SIG-M5 treated with dmso at 0.1 percent for 504 hours (cell line): ENCODE results near the gene SLC16A14.
"Not testable (repeated sequence)": the region's sequence is repeated elsewhere in the genome, so short reads cannot be mapped to it uniquely, and the experiment has no call there.

ENCODE experiments used
- DNase-seq: peaks from one replicate; lab custom pipeline; 2025; ENCODE audit not compliant: unreplicated experiment; lab: John Stamatoyannopoulos, UW

The SLC16A14 gene

DNA sequence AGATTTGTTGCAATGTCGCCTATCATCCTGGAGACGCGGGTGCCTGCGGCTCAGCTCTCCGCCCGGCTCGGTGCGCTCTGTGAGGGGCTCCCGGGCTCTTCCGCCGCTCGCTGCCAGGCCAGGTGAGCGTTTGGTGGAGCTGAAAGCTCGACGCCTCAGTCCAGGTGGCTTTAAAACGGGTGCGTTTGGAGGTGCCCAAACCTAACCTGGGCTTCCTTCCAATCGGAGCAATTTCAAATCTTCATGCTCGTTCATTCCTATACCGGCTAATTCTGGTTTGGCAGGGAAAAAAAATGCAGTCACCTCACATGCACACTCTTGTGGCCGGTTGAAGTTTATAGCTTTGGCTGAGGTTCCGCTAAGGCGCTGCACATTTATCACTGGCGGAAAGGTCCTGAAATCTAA lies at the start of gene SLC16A14:
Gene SLC16A14 (minus strand): TSS at position 274 of the 405 bp plus-strand sequence. CDS start 9,572 bp downstream, outside the sequence.
- DNase-seq: no peak

DNA sequence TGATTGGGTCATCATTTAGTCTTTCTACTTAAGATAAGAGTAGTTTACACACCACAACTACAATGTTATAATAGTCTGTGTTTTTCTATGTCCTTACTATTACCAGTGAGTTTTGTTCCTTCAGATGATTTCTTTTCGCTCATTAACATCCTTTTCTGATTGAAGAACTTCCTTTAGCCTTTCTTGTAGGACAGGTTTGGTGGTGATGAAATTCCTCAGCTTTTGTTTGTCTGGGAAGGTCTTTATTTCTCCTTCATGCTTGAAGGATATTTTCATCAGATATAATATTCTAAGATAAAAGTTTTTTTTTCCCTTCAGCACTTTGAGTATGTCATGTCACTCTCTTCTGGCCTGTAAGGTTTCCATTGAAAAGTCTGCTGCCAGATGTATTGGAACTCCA lies 38.0 kb upstream of the SLC16A14 start:
- no peak for DNase-seq

GRCh38 chr2:230101967-230102366 lies 33.2 kb upstream of the SLC16A14 start:
- DNase-seq: not testable (repeated sequence)

GRCh38 chr2:230097841-230098240 lies 29.1 kb upstream of the SLC16A14 start:
- no peak for DNase-seq

- DNase-seq: no peak
Observed at GRCh38 chr2:230097424-230097823, 28.7 kb upstream of the SLC16A14 start.

DNA sequence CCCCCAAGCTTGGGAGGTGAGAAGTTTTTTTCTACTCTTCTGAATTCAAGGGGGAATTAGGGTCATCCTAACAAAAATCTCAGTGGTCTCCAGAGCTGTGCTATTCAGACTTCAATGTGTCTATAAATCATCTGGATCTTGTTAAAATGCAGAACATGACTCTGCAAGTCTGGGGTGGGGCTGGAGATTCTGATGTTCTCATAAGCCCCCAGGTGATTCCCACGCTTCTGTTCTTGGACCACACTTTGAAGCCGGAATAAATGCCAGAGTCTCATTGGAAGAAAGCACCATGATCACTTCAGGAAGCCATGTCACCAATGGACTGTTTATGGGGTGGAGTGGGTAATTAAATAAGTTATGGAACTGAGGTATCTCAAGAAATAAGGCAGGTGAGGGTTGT lies 22.2 kb upstream of the SLC16A14 start:
- no peak for DNase-seq

DNA sequence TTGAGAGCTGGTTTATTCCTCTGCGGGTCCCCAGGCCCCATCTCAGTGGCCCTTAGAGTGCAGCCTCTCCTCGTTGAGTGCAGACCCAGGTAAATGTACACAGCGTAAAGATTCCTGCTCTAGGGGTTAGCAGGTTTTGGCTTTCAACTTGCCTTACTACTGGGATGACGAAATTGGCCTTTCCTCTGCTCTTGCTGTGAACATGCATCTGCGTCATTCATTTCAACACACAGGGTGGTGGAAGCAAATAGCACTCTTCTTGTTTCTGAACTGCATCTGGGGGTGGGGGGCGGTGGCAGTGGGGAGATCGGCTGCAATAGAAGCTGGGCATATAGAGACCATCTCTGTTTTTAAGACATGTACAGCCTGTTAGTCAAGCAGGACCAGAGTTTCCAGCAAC lies 16.5 kb upstream of the SLC16A14 start:
- peak; percentile 64 for DNase-seq

DNA sequence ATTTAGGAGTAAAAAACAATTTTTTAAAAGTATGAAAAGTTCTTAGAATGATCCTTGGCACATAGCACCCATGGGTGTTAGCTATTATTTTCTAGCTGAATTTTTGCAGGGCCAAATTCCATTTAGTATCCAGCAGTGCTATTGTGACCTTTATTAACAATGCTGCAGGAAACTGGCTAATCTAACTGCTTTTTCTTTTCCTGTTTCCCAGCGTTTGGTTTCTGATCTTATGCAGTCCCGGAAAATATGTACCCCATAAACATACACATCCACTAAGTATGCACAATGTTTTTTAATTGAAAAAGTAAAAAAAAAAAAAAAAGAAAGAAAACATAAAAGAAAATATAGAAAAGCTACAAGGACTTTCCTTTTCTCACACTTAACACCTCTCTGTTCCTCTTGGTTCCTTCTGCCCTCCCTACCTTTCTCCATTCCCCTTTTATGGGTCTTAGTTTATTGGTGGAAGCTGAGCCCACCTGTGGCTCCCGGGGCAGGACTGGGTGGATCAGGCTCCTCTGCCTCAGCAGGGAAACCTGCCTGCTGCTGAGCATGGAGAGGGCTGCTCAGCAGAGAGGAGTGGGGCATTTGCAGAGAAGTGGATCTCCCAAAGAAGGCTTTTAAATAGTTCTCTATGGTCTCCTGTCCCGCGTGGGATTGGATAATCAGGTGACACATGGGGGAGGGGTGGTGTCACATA lies 9.3 kb upstream of the SLC16A14 start:
- DNase-seq: no peak

GRCh38 chr2:230076819-230077218 lies 8.1 kb upstream of the SLC16A14 start:
- DNase-seq: no peak

DNA sequence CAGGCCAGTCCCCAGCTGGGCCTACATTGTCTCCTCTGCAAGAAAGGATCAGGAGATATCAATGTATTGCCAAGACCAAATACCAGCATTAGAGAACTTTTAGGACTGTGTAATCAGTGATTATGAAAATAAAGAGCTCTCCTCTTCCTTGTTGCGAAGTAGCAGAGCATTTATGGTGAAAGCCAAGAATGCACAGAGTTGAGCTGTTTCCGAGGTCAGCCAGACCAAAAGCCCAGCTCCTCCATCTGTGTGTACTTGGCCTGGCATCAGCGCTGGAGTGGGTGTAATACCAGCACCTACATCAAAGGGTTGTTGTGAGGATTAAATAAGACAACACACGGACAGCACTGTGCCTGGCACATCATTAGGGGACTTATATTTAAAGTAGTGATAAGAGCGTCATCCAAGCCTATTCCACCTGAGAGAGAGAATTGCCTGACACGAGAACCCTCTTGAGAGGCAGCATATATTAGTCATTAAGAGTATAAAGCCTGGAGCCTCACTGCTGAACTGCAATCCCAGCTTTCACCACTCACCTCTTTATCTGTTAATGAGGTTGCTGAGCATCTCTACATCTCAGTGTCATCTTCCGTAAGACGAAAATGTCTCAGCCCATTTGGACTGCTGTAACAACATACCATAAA lies 7.4 kb upstream of the SLC16A14 start:
- DNase-seq: no peak

DNA sequence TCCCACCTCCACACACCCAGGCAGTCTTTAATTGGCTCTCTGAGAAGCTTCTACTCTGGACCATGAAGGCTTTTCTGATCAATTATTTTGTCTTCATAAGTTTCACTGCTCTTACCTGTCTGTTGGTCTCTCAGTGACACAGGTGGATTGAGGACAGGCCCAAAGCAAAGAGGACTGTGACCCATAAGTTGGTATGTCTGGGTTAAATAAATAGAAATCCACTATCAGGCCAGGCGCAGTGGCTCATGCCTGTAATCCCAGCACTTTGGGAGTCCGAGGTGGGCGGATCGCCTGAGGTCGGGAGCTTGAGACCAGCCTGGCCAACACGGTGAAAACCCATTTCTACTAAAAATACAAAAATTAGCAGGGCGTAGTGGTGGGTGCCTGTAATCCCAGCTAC lies 2.7 kb upstream of the SLC16A14 start:
- DNase-seq: no peak

- DNase-seq: no peak
Observed at GRCh38 chr2:230069402-230069801, 678 bp upstream of the SLC16A14 start.

DNA sequence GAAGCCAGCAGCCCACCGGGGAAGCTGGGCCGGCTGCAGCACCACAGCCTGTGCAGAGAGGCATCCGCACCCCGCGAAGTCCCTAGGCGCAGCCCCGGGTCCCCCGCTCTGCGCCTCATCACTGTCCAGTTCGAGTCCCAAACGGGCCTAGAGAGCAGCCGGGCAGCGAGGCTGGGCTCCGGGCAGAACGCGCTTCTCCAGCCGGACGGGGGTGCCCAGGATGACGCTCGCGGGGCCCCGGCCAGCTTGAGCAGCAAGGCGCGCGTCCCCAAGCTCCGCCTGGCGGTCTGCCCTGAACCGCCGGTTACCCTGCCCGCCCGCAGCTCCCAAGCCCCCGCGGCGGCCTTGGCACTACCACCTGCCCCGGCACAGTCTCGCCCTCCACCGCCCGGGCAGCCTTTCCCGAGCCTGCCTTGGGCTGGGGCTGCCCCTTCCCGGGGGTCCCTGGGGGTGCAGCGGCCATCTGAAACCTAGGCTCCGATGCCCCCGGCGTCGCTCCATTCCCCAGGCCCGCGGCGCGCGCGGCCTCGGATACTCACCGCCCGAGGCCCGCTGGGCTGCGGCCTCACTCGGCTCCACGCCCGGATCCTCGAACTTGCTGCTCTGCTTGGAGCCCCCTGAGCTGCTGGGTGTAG lies 591 bp downstream of the SLC16A14 start:
- peak; percentile 34 for DNase-seq

DNA sequence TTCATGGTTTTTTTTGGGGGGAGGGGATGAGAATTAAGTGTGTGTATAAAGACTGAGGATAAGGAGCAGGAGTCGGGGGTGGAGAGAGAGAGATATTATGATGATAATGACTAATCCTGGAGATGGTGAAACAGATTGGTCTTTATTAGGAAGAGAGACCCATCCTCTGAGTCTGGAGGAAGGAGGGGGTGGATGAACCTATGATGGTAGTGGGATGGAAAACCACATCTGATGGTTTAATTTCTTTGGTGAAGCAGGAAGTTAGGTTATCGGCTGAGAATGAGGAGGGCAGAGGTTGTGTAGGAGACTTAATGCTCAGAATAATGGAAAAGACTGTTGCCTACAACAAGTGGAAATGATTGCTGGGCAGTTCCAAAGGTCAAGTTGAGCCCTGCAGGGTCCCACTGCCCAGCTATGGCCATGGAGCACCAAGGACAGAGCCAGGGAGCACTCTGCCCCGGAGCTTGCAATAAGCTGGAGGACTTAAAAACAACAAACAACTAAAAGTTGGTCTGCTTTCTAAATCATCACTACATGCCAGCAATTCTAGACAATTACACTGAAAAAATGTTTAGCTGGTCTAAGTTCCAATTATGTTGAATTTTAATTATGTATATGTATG lies 7.9 kb downstream of the SLC16A14 start:
- no peak for DNase-seq

- no peak for DNase-seq
Observed at GRCh38 chr2:230053753-230054478, 14.8 kb downstream of the SLC16A14 start.

- no peak for DNase-seq
Observed at GRCh38 chr2:230052299-230052698, 16.4 kb downstream of the SLC16A14 start.

GRCh38 chr2:230050136-230050535 lies 18.6 kb downstream of the SLC16A14 start:
- no peak for DNase-seq

DNA sequence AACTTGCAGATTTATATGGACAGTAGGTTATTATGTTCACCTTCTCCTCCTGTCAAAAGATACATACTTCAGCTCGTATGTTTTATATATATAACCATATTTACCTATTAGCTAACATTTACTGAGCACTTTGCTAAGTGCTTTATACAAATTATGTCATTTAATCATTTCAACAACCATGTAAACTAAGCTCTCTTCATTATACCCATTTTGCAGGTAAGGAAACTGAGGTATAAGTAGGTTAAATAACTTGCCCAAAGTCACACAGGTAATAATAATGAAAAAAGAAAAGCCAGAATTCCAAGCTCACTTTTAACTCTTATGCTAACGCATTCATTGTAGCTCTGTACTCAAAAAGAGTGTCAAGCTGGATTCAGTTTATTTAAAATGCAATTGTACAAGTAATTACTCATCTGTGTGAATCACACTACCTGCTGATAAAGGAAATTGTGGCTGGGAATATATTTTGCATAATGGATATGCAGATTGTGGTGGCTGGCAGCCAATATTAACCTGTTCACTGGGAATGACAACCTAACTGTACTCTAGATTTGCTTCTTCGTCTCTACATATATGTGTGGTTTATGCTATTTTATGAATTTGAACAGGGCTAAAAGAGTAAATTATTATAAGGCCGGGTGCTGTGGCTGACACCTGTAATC lies 20.6 kb downstream of the SLC16A14 start:
- DNase-seq: no peak

DNA sequence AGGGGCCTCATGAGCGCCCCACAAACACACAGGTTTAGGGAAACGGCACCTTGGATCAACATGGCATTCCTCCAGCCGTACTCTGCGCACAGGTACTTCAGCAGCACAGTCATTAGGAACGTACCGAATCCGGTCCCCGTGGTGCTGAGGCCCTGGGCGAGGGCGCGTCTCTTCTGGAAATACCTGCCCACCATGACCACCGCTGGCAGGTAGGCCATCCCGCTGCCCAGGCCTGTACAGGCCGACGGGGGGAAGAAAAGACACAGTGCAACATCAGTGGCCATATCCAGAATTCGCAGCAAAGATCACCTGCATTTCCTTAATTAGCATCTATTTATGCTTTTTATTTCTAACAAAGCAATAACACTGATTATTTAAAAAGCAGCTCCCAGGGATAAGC lies 22.2 kb downstream of the SLC16A14 start:
- no peak for DNase-seq

- DNase-seq: no peak
Observed at GRCh38 chr2:230043461-230043860, 25.3 kb downstream of the SLC16A14 start.

- DNase-seq: no peak
Observed at GRCh38 chr2:230043025-230043424, 25.7 kb downstream of the SLC16A14 start.
